ENCODE measurements around the gene FBXO42. TPM values are rescaled to one million over a fixed set of nuclear protein-coding genes. Genes with fewer than 3 reads are reported as not detected.

The FBXO42 gene
- total and polyA plus RNA-seq, 9 of the 15 experiments (the other 6 are each of a cell fraction or from before 2014, with no cell fraction given): 7.2 to 24.8 (median 17.4) TPM

GRCh38 chr1:16243936-16244649 lies 108.2 kb downstream of the FBXO42 start (continued):
- TF ChIP-seq, protein P1, sequence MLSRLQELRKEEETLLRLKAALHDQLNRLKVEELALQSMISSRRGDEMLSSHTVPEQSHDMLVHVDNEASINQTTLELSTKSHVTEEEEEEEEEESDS (CRISPR knock-in tag; IDR thresholded peaks at IDR 0.05): no peak
- TF ChIP-seq BRD4 (IDR thresholded peaks at IDR 0.05) (no peak), ZNF77 (CRISPR knock-in tag; IDR thresholded peaks at IDR 0.05) (no peak), CBFB (CRISPR knock-in tag; IDR thresholded peaks at IDR 0.05) (no peak), POLR2AphosphoS2 (IDR thresholded peaks at IDR 0.05; ENCODE audit: low read length) (peak; percentile 76; the same call in 1 of the 2 replicates), CC2D1A (IDR thresholded peaks at IDR 0.05) (peak; percentile 82), MYC (IDR thresholded peaks at IDR 0.05; ENCODE audit: low read depth, low read length) (no peak), MYC (CRISPR knock-in tag; IDR thresholded peaks at IDR 0.05; ENCODE audit: borderline replicate concordance, low read depth) (no peak; the same call in 1 of the 2 replicates), ARNT (IDR thresholded peaks at IDR 0.05) (peak in 1 of 2 experiments; percentile 57; a peak in 1 of 4 replicates), NFIX (CRISPR knock-in tag; IDR thresholded peaks at IDR 0.05; ENCODE audit: low read depth) (no peak), MAFK (IDR thresholded peaks at IDR 0.05; ENCODE audit: low read length) (peak; percentile 17; the same call in 1 of the 2 replicates), SOX6 (IDR thresholded peaks at IDR 0.05) (0 out of 2 replicates have a peak, but pooled peaks have one; percentile 42), REST (IDR thresholded peaks at IDR 0.05; ENCODE audit: borderline replicate concordance) (peak; percentile 90), REST (CRISPR knock-in tag; IDR thresholded peaks at IDR 0.05; ENCODE audit: low read depth) (no peak), NFIC (IDR thresholded peaks at IDR 0.05) (no peak)

All from K562 (cell line).